HG03432 (cell line): ENCODE measurements around the gene NOSTRIN.
"Not testable (repeated sequence)": the region's sequence is repeated elsewhere in the genome, so short reads cannot be mapped to it uniquely, and the experiment has no call there.

Experiments used
- ATAC-seq: cut with Tn5 transposase; IDR thresholded peaks from one replicate; pipeline ENCODE4 v1.9.1; 2021; ENCODE audit warnings: mild to moderate bottlenecking, moderate library complexity; ENCODE audit not compliant: unreplicated experiment

The NOSTRIN gene

DNA sequence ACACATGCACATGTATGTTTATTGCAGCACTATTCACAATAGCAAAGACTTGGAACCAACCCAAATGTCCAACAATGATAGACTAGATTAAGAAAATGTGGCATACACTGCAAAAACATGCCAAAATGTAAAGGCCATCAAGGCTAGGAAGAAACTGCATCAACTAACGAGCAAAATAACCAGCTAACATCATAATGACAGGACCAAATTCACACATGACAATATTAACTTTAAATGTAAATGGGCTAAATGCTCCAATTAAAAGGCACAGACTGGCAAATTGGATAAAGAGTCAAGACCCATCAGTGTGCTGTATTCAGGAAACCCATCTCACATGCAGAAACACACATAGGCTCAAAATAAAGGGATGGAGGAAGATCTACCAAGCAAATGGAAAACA lies 64.7 kb downstream of the NOSTRIN start:
- ATAC-seq, result not testable (repeated sequence)

DNA sequence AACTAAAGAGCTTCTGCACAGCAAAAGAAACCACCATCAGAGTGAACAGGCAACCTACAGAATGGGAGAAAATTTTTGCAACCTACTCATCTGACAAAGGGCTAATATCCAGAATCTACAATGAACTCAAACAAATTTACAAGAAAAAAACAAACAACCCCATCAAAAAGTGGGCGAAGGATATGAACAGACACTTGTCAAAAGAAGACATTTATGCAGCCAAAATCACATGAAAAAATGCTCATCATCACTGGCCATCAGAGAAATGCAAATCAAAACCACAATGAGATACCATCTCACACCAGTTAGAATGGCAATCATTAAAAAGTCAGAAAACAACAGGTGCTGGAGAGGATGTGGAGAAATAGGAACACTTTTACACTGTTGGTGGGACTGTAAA lies 67.9 kb downstream of the NOSTRIN start:
- ATAC-seq, result not testable (repeated sequence)

- ATAC-seq, result not testable (repeated sequence)
Observed at GRCh38 chr2:168870824-168871223, 68.4 kb downstream of the NOSTRIN start.

GRCh38 chr2:168874368-168875054 lies 72.1 kb downstream of the NOSTRIN start:
- no peak for ATAC-seq

DNA sequence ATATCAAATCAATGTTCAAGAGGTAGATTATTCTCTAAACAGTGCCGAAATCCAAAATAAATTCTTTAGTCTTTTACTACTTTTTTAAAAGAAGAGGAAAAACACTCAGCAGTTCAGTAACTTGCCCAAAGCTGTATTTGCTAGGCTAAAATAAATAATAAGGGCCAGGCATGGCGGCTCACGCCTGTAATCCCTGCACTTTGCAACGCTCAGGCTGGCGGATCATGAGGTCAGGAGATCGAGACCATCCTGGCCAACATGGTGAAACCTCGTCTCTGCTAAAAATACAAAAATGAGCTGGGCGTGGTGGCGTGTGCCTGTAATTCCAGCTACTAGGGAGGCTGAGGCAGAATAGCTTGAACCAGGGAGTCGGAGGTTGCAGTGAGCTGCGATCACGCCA lies 79.7 kb downstream of the NOSTRIN start:
- not testable (repeated sequence) for ATAC-seq

DNA sequence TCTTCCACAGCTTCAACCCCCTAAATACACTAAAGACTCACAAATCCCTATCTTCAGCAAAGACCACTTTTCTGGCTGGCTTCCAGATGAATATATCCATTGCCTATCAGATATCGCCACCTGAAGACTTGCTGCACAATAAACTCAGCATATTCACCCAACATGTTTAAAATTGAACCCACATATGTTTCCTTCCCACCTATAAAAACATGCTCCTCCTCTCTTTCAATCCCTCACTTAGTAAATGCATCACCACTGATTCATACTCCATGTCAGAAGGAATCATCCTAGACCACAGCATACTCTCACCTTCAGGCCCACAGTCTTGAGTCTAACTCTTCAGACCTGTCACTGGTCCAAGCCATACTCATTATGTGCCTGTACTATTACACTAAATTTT lies 82.5 kb downstream of the NOSTRIN start:
- ATAC-seq, result no peak

- no peak for ATAC-seq
Observed at GRCh38 chr2:168889635-168890005, 87.2 kb downstream of the NOSTRIN start.

GRCh38 chr2:168890006-168890782 lies 87.8 kb downstream of the NOSTRIN start, which contains the start of gene SPC25:
TSS of gene SPC25 (minus strand) at chr2:168890430. CDS start at chr2:168889519, 911 bp downstream.
- ATAC-seq, result peak; percentile 100

GRCh38 chr2:168892327-168892726 lies 89.9 kb downstream of the NOSTRIN start:
- no peak for ATAC-seq

DNA sequence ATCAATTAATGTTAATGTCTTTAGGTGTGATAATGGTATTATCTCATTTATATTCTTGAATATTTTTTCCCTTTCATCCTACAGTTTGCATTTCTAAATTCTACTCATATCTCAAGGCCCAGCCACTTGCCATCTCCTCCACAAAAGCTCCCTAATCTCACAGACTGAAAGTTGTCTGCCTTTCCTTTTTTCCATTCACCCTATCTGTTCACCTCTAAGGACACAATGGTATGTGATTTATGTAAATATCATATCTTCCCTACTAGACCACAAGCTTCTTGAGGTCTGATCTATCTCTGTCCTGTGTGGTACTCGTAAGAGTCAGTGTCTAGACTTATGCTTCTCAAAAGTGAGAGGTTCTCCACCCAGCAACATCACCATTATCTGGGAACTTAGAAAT lies 91.7 kb downstream of the NOSTRIN start:
- ATAC-seq, result no peak

GRCh38 chr2:168894720-168895119 lies 92.3 kb downstream of the NOSTRIN start:
- no peak for ATAC-seq

DNA sequence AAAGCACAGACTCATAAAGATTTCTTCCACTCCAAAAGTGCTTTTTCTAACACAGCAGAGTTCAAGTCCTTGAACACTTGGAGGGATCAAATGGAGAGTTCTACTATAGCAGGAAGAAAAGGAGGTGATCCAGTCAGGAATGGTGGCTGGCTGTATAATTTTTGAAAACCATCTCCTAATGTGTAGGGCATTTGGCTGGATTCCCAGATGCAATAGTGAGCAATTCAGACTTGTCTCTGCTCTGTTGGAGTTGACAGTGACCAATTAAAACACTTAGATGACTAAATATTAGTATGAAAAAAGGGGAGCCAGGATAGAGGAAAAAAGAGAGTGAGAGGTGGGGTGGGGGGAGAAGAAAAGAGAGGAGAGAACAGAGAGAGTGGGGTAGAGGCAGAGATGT lies 93.3 kb downstream of the NOSTRIN start:
- ATAC-seq, result no peak

- ATAC-seq, result no peak
Observed at GRCh38 chr2:168896783-168897182, 94.3 kb downstream of the NOSTRIN start.

DNA sequence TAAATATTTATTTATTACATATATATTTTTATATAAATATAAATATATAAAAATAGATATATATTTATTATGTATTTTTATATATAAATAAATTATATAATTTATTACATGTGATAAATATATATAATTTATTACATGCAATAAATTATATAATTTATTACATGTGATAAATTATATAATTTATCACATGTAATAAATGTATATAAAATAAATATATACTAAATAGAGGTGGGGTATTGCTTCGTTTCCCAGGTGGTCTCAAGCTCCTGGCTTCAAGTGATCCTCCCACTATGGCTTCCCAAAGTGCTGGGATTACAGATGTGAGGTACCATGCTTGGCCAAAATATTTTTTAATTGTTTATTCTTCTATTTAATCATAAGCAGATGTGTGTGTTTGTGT lies 95.0 kb downstream of the NOSTRIN start:
- ATAC-seq, result no peak

DNA sequence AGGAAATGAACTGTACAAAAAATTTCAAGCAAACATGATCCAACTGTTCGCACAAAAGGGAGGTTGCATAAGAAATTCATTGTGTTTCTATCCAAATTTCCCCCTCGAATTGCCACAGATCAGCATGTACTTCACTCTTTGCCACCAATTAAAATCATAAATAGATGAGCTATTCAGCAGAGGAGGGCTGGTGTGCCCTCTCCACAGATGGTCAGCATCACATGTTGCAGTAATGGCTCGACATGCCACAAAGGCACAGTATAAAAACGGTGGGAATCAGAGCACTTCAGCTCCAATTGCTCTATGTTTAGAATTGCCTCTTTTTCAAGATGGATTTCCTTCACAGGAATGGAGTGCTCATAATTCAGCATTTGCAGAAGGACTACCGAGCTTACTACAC lies 98.6 kb downstream of the NOSTRIN start, which contains the start of gene G6PC2:
Gene G6PC2, plus strand, starts transcription at position 289 of the 400 bp plus-strand sequence. Its CDS starts 41 bp downstream, at position 330.
- ATAC-seq, result no peak

DNA sequence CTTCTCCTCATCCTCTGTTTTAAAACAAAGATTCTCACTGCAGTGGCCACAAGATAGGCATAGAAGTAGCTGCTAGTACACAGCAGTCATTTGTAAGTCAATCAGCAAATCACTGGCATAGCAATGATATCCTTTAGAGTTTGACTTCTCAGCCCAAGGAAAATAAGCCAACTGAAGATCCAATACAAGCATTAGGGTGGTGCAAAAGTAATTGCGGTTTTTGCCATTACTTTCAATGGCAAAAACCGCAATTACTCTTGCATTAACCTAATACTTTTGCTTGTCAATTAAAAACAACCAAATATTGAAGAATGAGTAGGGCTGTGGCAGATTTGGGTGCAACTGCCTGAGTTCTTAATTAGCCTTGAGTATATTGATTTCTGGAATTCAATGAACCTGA lies 101.5 kb downstream of the NOSTRIN start:
- no peak for ATAC-seq

GRCh38 chr2:168904358-168904757 lies 101.9 kb downstream of the NOSTRIN start:
- no peak for ATAC-seq

DNA sequence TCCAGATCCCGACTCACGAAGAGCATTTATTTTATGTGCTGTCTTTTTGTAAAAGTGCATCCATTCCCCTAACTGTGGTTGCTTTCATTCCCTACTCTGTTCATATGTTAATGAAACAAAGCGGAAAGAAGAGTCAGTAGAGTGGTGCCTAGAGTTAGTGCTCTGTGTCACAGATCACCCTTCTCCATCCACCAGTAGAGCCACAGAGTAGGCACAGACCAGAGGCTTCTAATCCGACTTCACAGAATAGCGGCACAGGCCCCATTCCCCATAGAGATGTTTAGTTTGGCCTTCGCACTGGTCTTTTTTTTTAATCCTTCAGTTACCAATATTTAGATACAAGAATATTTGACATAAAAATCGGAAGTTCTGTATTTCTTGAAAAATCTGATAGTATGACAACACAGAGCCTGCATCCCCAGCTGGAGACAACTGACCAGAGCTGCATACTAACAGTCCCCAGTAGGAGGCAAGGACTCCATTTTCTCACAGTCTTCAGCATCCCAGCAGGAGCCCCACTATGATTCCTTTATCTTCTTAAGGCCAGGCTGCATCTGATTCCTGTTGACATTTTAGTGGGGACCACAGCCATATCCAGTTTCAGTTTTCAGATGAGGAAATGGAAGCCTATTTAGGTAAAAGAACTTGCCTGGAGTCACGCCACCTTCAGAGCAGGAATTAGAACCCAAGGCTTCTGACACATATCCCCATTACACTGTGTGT lies 105.7 kb downstream of the NOSTRIN start:
- ATAC-seq, result no peak

GRCh38 chr2:168910330-168910729 lies 107.9 kb downstream of the NOSTRIN start:
- no peak for ATAC-seq

GRCh38 chr2:168912466-168912865 lies 110.0 kb downstream of the NOSTRIN start:
- ATAC-seq, result no peak

- ATAC-seq, result no peak
Observed at GRCh38 chr2:168912901-168913369, 110.5 kb downstream of the NOSTRIN start.
